Purkinje cell (primary cell): Measurements from ENCODE around the gene MAP4K4. TPM values are rescaled to one million over a fixed set of nuclear protein-coding genes. Genes with fewer than 3 reads are reported as not detected.

Source experiments
- polyA plus RNA-seq: library from polyadenylated mRNA; unstranded; fragments of >200 nt; fragmentation: Nextera tagmentation; gene quantifications from 2 replicates; pipeline ENCODE4 v1.2.1, GENCODE V29; 2014

Gene MAP4K4
- polyA plus RNA-seq: 8.7 and 9.0 TPM in 2 replicates

DNA sequence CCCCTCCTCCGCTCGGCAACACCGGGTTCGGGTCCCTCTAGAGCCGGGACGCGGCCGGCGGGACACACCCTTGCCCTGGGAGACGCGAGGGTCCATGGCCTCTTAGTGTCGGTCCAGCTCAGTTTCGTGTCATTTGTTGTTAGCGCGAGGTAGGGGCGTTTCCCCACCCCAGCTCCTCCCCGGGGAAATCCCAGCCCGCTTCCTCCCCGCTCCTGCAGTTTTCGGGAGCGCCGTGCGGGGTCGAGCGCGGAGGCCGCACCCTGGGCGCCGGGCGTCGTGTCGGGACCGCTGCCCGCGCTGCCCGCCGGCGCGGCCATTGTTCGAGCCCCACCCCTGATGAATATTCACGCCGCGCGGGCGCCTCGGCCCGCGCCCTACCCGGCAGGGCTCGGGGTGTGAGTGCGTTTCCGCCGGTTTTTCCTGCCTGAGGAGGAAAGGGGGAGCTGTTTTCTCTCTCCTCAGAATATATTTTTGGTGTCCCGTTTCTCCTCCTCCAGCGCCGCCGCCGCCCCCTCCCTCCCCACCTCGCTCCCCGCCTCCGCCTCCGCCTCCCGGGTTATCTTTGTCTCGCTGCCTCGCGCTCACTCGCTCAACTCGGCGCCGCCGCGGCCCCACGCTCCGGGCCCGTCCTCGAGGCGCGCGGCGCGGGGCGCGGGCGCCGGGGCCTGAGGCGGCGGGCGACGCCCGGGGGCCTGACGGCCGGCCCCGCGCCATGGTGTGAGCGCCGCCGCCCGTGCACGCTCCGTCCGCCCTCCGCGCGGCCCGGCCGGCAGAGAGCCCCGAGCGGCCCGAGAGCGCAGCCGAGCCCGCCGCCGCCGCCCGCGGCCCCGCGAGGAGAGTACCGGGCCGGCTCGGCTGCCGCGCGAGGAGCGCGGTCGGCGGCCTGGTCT is at the start of gene MAP4K4:
Gene MAP4K4 (plus strand): TSS at position 584 of the 890 bp plus-strand sequence. CDS start 374 bp downstream, outside the sequence.

Other genes with a start within 250 kb of the MAP4K4 start
- gene RFX8, start 222.6 kb upstream of the MAP4K4 start, polyA plus RNA-seq: 2.7 and 3.3 TPM in 2 replicates